GM06990 (cell line): ENCODE results near the gene SUMF1.
"Not testable (repeated sequence)": the region's sequence is repeated elsewhere in the genome, so short reads cannot be mapped to it uniquely, and the experiment has no call there.

Source experiments
- DNase-seq: peaks from one replicate; pipeline ENCODE4 v3.0.0-alpha.2; 2011; ENCODE audit not compliant: insufficient read length; ENCODE audit errors: extremely low read depth
- H3K27me3 ChIP-seq: replicated peaks from 2 replicates; pipeline ENCODE4 v1.6.0; 2011; ENCODE audit warnings: low read length; ENCODE audit not compliant: control insufficient read depth, insufficient read depth
- H3K36me3 ChIP-seq: 2 replicates; pipeline ENCODE4 v1.5.1; 2011; ENCODE audit warnings: low read length; ENCODE audit not compliant: control insufficient read depth, insufficient read depth
- H3K4me3 ChIP-seq: replicated peaks from 2 replicates; pipeline ENCODE4 v1.5.1; 2011; ENCODE audit warnings: low read depth, mild to moderate bottlenecking, control low read depth, low read length
- TF ChIP-seq, protein P1 (sequence below): IDR thresholded peaks from 2 replicates; pipeline ENCODE4 v1.5.1; 2011; ENCODE audit warnings: low read length, control low read depth, mild to moderate bottlenecking, inconsistent platforms; ENCODE audit not compliant: insufficient read depth, poor library complexity, severe bottlenecking

The SUMF1 gene

DNA sequence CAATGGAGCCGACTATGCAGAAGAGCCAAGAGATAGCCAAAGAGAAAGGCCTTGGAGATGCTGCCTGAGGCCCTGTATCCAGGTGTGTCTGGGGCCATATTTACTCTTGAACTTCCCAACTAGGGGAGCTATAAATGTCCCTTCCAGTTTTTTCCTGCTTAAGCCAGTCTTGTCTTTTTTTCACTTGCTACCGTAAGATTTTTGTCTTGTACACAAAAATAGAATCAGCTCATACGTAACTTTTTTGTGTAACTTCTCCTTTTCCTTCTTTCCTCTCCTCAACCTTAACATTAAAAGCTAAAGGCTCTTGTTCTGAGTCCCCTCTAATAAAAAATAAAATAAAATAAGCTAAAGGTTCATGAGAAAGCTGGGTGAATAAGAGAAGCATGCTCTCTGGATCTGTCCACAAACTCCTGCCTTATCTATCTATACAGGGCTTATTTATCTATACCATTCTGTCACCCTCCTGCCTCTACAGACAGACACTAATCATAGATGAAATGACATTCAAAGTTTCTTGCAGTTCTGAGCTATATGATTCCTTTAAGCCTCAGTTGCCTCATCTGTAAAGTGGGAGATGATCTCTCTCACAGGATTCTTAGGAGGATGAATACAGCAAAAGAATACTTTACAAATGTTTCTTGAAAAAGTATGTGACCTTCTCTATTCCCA lies 4.6 kb downstream of the SUMF1 start:
- Histone ChIP-seq H3K36me3 (no peaks in the 10 kb centered on the region), H3K27me3 (no peaks in the 10 kb centered on the region), H3K4me3 (no peak overlapping the region)
- no peak for DNase-seq
- TF ChIP-seq, protein P1, sequence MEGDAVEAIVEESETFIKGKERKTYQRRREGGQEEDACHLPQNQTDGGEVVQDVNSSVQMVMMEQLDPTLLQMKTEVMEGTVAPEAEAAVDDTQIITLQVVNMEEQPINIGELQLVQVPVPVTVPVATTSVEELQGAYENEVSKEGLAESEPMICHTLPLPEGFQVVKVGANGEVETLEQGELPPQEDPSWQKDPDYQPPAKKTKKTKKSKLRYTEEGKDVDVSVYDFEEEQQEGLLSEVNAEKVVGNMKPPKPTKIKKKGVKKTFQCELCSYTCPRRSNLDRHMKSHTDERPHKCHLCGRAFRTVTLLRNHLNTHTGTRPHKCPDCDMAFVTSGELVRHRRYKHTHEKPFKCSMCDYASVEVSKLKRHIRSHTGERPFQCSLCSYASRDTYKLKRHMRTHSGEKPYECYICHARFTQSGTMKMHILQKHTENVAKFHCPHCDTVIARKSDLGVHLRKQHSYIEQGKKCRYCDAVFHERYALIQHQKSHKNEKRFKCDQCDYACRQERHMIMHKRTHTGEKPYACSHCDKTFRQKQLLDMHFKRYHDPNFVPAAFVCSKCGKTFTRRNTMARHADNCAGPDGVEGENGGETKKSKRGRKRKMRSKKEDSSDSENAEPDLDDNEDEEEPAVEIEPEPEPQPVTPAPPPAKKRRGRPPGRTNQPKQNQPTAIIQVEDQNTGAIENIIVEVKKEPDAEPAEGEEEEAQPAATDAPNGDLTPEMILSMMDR, result no peak

DNA sequence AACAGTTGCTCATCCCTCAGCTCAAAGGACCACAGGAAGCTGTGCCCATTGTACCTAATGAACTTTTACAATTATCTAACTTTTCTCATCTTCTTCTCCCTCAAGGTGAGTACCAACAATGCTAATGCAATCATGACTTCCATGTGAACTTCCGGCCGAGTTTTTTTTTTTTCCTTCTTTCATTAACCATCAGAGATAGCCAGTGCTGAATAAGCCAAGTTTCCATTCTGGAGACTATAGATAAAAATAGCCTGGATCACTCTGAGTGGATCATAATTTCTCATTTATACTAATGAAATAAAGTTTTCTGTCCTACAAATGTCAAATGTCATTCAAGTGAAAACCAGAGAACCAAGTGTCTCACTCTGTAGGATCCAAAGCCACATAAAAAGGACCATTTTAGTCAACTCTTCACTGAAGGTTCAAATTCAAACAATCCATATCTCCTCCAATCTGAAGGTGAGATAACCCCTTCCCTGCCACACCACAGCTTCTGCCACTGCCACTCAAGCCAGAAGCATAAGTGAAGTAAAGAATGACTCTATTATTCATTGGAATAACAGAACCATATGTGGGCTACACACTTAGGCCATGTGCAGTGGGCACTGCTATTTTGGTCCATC lies 5.5 kb downstream of the SUMF1 start:
- Histone ChIP-seq H3K27me3 (no peaks in the 10 kb centered on the region), H3K36me3 (no peaks in the 10 kb centered on the region), H3K4me3 (no peak overlapping the region)
- TF ChIP-seq, protein P1, result no peak
- DNase-seq, result no peak

DNA sequence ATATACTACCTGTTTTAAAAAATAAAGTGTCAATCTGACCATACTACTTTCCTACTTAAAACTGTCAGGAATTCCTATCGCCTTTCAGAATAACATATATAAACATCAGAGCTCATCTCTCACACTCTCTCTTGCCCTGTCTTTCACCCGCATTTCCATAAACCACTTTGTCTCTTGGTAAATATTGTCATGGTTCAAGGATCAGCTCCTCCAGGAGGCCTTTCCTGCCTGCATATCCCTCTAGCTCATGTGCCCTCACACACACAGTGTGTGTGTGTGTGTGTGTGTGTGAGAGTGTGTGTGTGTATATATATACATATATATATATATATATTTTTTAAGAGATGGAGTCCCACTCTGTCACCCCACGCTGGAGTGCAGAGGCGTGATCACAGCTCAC lies 6.7 kb downstream of the SUMF1 start:
- no peak overlapping the region for H3K4me3 ChIP-seq
- H3K36me3 ChIP-seq, result no peaks in the 10 kb centered on the region
- TF ChIP-seq, protein P1, result no peak
- H3K27me3 ChIP-seq, result no peaks in the 10 kb centered on the region
- DNase-seq, result no peak

DNA sequence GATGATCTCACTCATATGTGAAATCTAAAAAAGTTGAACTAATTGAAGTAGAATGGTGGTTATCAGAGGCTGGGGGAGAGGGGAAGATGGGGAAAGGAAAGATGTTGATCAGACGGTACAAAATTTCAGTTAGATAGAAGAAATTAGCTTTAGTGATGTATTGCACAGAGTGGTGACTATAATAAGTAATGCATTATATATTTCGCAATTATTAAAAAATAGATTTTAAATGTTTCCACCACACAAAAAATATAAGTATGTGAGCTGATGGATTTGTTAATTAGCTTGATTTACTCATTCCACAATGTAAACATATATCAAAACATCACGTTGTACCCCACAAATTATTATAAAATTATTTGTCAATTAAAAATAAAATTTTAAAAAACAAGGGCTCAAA lies 8.1 kb downstream of the SUMF1 start:
- Histone ChIP-seq H3K27me3 (no peaks in the 10 kb centered on the region), H3K4me3 (no peak overlapping the region), H3K36me3 (no peaks in the 10 kb centered on the region)
- TF ChIP-seq, protein P1, result no peak
- no peak for DNase-seq

DNA sequence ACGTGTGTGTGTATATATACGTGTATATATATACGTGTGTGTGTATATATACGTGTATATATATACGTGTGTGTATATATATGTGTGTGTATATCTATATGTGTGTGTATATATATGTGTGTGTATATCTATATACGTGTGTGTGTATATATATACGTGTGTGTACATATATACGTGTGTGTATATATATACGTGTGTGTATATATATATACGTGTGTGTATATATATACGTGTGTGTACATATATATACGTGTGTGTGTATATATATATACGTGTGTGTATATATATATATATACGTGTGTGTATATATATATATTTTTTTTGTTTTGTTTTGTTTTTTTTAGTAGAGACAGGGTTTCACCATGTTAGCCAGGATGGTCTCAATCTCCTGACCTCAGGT lies 10.3 kb downstream of the SUMF1 start:
- not testable (repeated sequence) for H3K4me3 ChIP-seq, H3K27me3 ChIP-seq, DNase-seq, H3K36me3 ChIP-seq

DNA sequence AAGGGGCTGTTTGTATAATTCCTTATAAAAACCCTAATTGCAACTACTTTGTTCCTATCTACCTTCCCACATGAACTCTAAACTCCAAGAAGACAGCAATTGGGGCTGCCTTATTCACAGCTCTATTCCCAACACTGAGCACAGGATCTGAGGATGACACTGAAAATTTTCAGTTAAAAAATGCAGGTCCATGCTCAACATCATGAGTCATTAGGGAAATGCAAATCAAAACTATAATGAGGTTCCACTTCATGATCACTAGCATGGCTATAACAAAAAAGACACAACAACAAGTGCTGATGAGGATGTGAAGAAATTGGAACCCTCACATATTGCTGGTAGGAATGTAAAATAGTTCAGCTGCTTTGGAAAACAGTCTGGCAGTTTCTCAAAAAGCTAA lies 12.9 kb downstream of the SUMF1 start:
- Histone ChIP-seq H3K27me3 (no peaks in the 10 kb centered on the region), H3K36me3 (no peaks in the 10 kb centered on the region; the same call in 1 of the 2 replicates), H3K4me3 (no peak overlapping the region)
- no peak for DNase-seq
- TF ChIP-seq, protein P1, result no peak
